Testis (tissue), 3 donors: ENCODE data around the gene DZIP1L. TPM values are rescaled to one million over a fixed set of nuclear protein-coding genes. Genes with fewer than 3 reads are reported as not detected.

ENCODE experiments used
- DNase-seq: peaks from one replicate; pipeline ENCODE4 v3.0.0-alpha.2; 2019
- H3K27ac ChIP-seq, 2 donors: fragments of 200-600 bp; sonication (generic); one replicate each; pipeline ENCODE4 v1.5.1; 2019
- H3K27me3 ChIP-seq: fragments of 200-600 bp; sonication (generic); one replicate; pipeline ENCODE4 v1.5.1; 2019
- H3K36me3 ChIP-seq: fragments of 200-600 bp; sonication (generic); one replicate; pipeline ENCODE4 v1.5.1; 2017; ENCODE audit warnings: low read depth; ENCODE audit errors: missing control alignments
- H3K4me1 ChIP-seq: fragments of 200-600 bp; sonication (generic); one replicate; pipeline ENCODE4 v1.5.1; 2019
- H3K4me3 ChIP-seq, 2 donors: fragments of 200-600 bp; sonication (generic); one replicate each; pipeline ENCODE4 v1.5.1; 2017 to 2019
- H3K9me3 ChIP-seq: fragments of 200-600 bp; sonication (generic); one replicate; pipeline ENCODE4 v1.5.1; 2017
- CTCF ChIP-seq, 3 experiments: fragments of 450-650 bp in 2 of 3; fragments of 200-600 bp in 1 of 3; sonication (generic) in 1 of 3; IDR thresholded peaks; one replicate each; pipeline ENCODE4 v1.5.1; 2016 to 2019; ENCODE audit warnings: antibody characterized with exemption in 3 of 3, mild to moderate bottlenecking in 2 of 3, moderate library complexity in 1 of 3
- POLR2A ChIP-seq: fragments of 450-650 bp; IDR thresholded peaks from one replicate; pipeline ENCODE4 v1.6.1; 2017; ENCODE audit warnings: antibody characterized with exemption, mild to moderate bottlenecking, moderate library complexity
- WGBS, 2 donors: methylation state at CpG; one replicate each; pipeline ENCODE4 v1.1.5; 2018; 5-methylcytosine and 5-hydroxymethylcytosine counted together
- intact Hi-C: fragments of 100-400 bp; cut with DNase I; formaldehyde crosslinking; loops from one replicate; pipeline ENCODE4 v1.15.1; 2023; ENCODE audit warnings: low total_unique reads
- polyA plus RNA-seq: library from polyadenylated mRNA; stranded (reverse); fragments of 350-450 nt; fragmentation: Illumina TruSeq; extraction: RNeasy Lipid Tissue Mini Kit (QIAGEN cat#74804); gene quantifications from one replicate; pipeline ENCODE4 v1.2.3, GENCODE V29; 2014; ENCODE audit warnings: low read depth, low replicate concordance; ENCODE audit not compliant: insufficient read depth
- total RNA-seq, 2 donors: library from RNA; depleted of rRNA; stranded (reverse); fragments of >200 nt; gene quantifications; one replicate each; pipeline ENCODE4 v1.2.3, GENCODE V29; 2016

Gene DZIP1L
- total and polyA plus RNA-seq, 3 donors from 2014 or later = 6.6 to 24.6 (median 22.1) TPM

GRCh38 chr3:138019281-138020069 lies 95.9 kb downstream of the DZIP1L start:
- no peak for TF ChIP-seq CTCF (IDR thresholded peaks at IDR 0.05)
- TF ChIP-seq POLR2A = no peak
- H3K9me3 ChIP-seq = no peaks in the 10 kb centered on the region
- no peaks in the 10 kb centered on the region for H3K27me3 ChIP-seq
- H3K36me3 ChIP-seq = no peaks in the 10 kb centered on the region
- 77 to 94% methylated on average over 3 of the region's 3 CpGs for WGBS, 2 donors
- intact Hi-C loops = no loop called here
- H3K4me3 ChIP-seq = no peak overlapping the region
- no peaks in the 10 kb centered on the region for H3K4me1 ChIP-seq
- no peak for DNase-seq
- H3K27ac ChIP-seq = no peak overlapping the region

GRCh38 chr3:138016065-138016464 lies 99.3 kb downstream of the DZIP1L start:
- intact Hi-C loops = no loop called here
- no peak for DNase-seq
- TF ChIP-seq POLR2A = no peak
- no peak for TF ChIP-seq CTCF (IDR thresholded peaks at IDR 0.05)

DNA sequence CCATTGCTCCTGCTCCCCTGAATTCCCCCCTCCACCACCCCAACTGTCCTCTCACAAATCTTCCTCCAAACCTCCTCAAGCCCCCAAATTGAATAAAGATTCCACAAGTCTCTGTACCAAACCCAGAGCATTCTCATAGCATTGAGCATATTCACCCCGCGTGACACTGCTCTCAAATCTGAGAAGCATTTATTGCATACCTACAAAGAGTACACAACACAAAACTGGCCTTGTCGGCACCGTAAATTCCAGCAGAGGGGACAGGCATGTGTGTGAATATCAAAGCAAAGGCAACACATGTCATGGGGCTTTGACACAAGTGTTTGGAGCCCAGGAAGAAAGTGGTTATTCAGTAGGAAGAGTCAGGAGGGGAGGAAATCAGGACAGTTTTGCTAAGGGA lies 102.9 kb downstream of the DZIP1L start:
- no peak for DNase-seq
- intact Hi-C loops = no loop called here

More at GRCh38 chr3:138016065-138016464, 99.3 kb downstream of the DZIP1L start:
- H3K27me3 ChIP-seq = no peaks in the 10 kb centered on the region
- H3K36me3 ChIP-seq = no peaks in the 10 kb centered on the region
- H3K4me3 ChIP-seq = no peak overlapping the region
- no peaks in the 10 kb centered on the region for H3K9me3 ChIP-seq
- no peak overlapping the region for H3K27ac ChIP-seq
- 87 to 89% methylated on average over 2 of the region's 2 CpGs for WGBS, 2 donors
- no peaks in the 10 kb centered on the region for H3K4me1 ChIP-seq

More for the DNA sequence above, 102.9 kb downstream of the DZIP1L start:
- TF ChIP-seq POLR2A (no peak), CTCF (IDR thresholded peaks at IDR 0.05) (no peak)
- no peaks in the 10 kb centered on the region for H3K27me3 ChIP-seq
- no peak overlapping the region for H3K27ac ChIP-seq
- no peaks in the 10 kb centered on the region for H3K9me3 ChIP-seq
- no peaks in the 10 kb centered on the region for H3K4me1 ChIP-seq
- no peak overlapping the region for H3K4me3 ChIP-seq
- H3K36me3 ChIP-seq = no peaks in the 10 kb centered on the region
- 88 to 99% methylated on average over 4 of the region's 4 CpGs for WGBS, 2 donors

Other genes with a start within 250 kb of the DZIP1L start
- 1 to 10 TPM; 1.7 to 3.1 TPM for gene CLDN18, start 105.4 kb downstream of the DZIP1L start, total RNA-seq
- gene CLDN18, start 105.4 kb downstream of the DZIP1L start, polyA plus RNA-seq = 2.6 TPM
- gene A4GNT, start 16.8 kb upstream of the DZIP1L start, total RNA-seq = not detected
- not detected for gene A4GNT, start 16.8 kb upstream of the DZIP1L start, polyA plus RNA-seq
- gene DBR1, start 59.3 kb upstream of the DZIP1L start, total RNA-seq = 1 to 10 TPM; 6.9 to 8.1 TPM
- gene DBR1, start 59.3 kb upstream of the DZIP1L start, polyA plus RNA-seq = 6.5 TPM
- gene ARMC8, start 71.7 kb upstream of the DZIP1L start, total RNA-seq = 10 to 100 TPM; 53.4 to 57.2 TPM
- 39.5 TPM for gene ARMC8, start 71.7 kb upstream of the DZIP1L start, polyA plus RNA-seq
- 1 to 10 TPM; 3.2 to 8.0 TPM for gene NME9, start 214.2 kb upstream of the DZIP1L start, total RNA-seq
- 11.5 TPM for gene NME9, start 214.2 kb upstream of the DZIP1L start, polyA plus RNA-seq
- gene MRAS, start 233.0 kb upstream of the DZIP1L start, total RNA-seq = 10 to 100 TPM; 21.7 to 35.7 TPM
- gene MRAS, start 233.0 kb upstream of the DZIP1L start, polyA plus RNA-seq = 27.6 TPM